NCI-H2029 (cell line): ENCODE data around the gene CMIP.
"Not testable (repeated sequence)": the region's sequence is repeated elsewhere in the genome, so short reads cannot be mapped to it uniquely, and the experiment has no call there.

ENCODE experiments used
- DNase-seq: peaks from one replicate; lab custom pipeline; 2025; lab: John Stamatoyannopoulos, UW

Gene CMIP

GRCh38 chr16:81421536-81421935, 23.1 kb upstream of the CMIP start:
- DNase-seq: no peak

GRCh38 chr16:81422153-81422552, 22.5 kb upstream of the CMIP start:
- not testable (repeated sequence) for DNase-seq

- DNase-seq: no peak
These were observed 19.8 kb upstream of the CMIP start for GRCh38 chr16:81424771-81425170.

GRCh38 chr16:81427219-81427618, 17.4 kb upstream of the CMIP start:
- DNase-seq: no peak

- DNase-seq: no peak
These were observed 15.5 kb upstream of the CMIP start for GRCh38 chr16:81429045-81429521.

- no peak for DNase-seq
These were observed 12.9 kb upstream of the CMIP start for GRCh38 chr16:81431554-81432353.

- DNase-seq: no peak
These were observed 11.6 kb upstream of the CMIP start for GRCh38 chr16:81432937-81433557.

- DNase-seq: no peak
These were observed 9.5 kb upstream of the CMIP start for GRCh38 chr16:81435103-81435502.

- no peak for DNase-seq
These were observed 9.0 kb upstream of the CMIP start for GRCh38 chr16:81435567-81435966.

GRCh38 chr16:81436386-81436785, 8.2 kb upstream of the CMIP start:
- no peak for DNase-seq

GRCh38 chr16:81437865-81438264, 6.7 kb upstream of the CMIP start:
- DNase-seq: no peak

GRCh38 chr16:81440888-81441761, 3.5 kb upstream of the CMIP start:
- DNase-seq: no peak

GRCh38 chr16:81442220-81442915, 2.2 kb upstream of the CMIP start:
- DNase-seq: no peak

GRCh38 chr16:81442916-81443687, 1.5 kb upstream of the CMIP start:
- DNase-seq: no peak

GRCh38 chr16:81443688-81444447, 740 bp upstream of the CMIP start:
- DNase-seq: no peak

GRCh38 chr16:81445143-81445961, 744 bp downstream of the CMIP start:
- DNase-seq: no peak

GRCh38 chr16:81445966-81446906, 1.6 kb downstream of the CMIP start:
- DNase-seq: no peak

- no peak for DNase-seq
These were observed 2.3 kb downstream of the CMIP start for GRCh38 chr16:81446907-81447268.
